ENCODE results near the gene NEDD4L.

Gene NEDD4L

DNA sequence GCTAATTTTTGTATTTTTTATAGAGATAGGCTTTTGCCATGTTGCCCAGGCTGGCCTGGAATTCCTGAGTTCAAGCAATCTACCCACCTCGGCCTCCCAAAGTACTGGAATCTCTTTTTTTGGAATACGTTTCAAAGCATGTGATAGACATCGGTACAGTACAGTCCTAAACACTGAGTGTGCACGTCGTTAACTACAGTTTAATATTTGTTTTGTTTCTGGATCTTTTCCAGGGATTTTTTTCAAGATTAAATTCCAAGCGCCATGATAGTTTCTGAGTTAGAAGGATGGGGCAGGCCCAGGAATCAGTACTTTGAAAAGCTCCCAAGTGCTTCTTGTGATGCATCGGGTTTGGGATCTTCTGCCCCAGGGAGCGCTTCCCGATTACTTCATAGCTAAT lies 33.3 kb downstream of the NEDD4L start (continued):
- TF ChIP-seq, protein P1, sequence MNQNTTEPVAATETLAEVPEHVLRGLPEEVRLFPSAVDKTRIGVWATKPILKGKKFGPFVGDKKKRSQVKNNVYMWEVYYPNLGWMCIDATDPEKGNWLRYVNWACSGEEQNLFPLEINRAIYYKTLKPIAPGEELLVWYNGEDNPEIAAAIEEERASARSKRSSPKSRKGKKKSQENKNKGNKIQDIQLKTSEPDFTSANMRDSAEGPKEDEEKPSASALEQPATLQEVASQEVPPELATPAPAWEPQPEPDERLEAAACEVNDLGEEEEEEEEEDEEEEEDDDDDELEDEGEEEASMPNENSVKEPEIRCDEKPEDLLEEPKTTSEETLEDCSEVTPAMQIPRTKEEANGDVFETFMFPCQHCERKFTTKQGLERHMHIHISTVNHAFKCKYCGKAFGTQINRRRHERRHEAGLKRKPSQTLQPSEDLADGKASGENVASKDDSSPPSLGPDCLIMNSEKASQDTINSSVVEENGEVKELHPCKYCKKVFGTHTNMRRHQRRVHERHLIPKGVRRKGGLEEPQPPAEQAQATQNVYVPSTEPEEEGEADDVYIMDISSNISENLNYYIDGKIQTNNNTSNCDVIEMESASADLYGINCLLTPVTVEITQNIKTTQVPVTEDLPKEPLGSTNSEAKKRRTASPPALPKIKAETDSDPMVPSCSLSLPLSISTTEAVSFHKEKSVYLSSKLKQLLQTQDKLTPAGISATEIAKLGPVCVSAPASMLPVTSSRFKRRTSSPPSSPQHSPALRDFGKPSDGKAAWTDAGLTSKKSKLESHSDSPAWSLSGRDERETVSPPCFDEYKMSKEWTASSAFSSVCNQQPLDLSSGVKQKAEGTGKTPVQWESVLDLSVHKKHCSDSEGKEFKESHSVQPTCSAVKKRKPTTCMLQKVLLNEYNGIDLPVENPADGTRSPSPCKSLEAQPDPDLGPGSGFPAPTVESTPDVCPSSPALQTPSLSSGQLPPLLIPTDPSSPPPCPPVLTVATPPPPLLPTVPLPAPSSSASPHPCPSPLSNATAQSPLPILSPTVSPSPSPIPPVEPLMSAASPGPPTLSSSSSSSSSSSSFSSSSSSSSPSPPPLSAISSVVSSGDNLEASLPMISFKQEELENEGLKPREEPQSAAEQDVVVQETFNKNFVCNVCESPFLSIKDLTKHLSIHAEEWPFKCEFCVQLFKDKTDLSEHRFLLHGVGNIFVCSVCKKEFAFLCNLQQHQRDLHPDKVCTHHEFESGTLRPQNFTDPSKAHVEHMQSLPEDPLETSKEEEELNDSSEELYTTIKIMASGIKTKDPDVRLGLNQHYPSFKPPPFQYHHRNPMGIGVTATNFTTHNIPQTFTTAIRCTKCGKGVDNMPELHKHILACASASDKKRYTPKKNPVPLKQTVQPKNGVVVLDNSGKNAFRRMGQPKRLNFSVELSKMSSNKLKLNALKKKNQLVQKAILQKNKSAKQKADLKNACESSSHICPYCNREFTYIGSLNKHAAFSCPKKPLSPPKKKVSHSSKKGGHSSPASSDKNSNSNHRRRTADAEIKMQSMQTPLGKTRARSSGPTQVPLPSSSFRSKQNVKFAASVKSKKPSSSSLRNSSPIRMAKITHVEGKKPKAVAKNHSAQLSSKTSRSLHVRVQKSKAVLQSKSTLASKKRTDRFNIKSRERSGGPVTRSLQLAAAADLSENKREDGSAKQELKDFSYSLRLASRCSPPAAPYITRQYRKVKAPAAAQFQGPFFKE (tag by site-specific recombination; IDR thresholded peaks at IDR 0.05; ENCODE audit: borderline replicate concordance): no peak
- TF ChIP-seq OSR2 (tag by site-specific recombination; IDR thresholded peaks at IDR 0.05) (no peak), ZNF830 (tag by site-specific recombination; IDR thresholded peaks at IDR 0.05; ENCODE audit: low read depth) (no peak), WT1 (tag by site-specific recombination; IDR thresholded peaks at IDR 0.05) (no peak), ZNF324 (tag by site-specific recombination; IDR thresholded peaks at IDR 0.05) (no peak), ZNF677 (tag by site-specific recombination; IDR thresholded peaks at IDR 0.05) (no peak), MYNN (tag by site-specific recombination; IDR thresholded peaks at IDR 0.05; ENCODE audit: borderline replicate concordance) (no peak), ZFP3 (tag by site-specific recombination; IDR thresholded peaks at IDR 0.05; ENCODE audit: low read depth) (no peak), ZBTB20 (tag by site-specific recombination; IDR thresholded peaks at IDR 0.05) (no peak)
- TF ChIP-seq, protein P2, sequence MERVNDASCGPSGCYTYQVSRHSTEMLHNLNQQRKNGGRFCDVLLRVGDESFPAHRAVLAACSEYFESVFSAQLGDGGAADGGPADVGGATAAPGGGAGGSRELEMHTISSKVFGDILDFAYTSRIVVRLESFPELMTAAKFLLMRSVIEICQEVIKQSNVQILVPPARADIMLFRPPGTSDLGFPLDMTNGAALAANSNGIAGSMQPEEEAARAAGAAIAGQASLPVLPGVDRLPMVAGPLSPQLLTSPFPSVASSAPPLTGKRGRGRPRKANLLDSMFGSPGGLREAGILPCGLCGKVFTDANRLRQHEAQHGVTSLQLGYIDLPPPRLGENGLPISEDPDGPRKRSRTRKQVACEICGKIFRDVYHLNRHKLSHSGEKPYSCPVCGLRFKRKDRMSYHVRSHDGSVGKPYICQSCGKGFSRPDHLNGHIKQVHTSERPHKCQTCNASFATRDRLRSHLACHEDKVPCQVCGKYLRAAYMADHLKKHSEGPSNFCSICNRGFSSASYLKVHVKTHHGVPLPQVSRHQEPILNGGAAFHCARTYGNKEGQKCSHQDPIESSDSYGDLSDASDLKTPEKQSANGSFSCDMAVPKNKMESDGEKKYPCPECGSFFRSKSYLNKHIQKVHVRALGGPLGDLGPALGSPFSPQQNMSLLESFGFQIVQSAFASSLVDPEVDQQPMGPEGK (tag by site-specific recombination; IDR thresholded peaks at IDR 0.05): no peak
- TF ChIP-seq, protein P3, sequence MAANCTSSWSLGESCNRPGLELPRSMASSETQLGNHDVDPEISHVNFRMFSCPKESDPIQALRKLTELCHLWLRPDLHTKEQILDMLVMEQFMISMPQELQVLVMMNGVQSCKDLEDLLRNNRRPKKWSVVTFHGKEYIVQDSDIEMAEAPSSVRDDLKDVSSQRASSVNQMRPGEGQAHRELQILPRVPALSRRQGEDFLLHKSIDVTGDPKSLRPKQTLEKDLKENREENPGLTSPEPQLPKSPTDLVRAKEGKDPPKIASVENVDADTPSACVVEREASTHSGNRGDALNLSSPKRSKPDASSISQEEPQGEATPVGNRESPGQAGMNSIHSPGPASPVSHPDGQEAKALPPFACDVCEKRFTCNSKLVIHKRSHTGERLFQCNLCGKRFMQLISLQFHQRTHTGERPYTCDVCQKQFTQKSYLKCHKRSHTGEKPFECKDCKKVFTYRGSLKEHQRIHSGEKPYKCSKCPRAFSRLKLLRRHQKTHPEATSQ (tag by site-specific recombination; IDR thresholded peaks at IDR 0.05): no peak
- TF ChIP-seq, protein P4, sequence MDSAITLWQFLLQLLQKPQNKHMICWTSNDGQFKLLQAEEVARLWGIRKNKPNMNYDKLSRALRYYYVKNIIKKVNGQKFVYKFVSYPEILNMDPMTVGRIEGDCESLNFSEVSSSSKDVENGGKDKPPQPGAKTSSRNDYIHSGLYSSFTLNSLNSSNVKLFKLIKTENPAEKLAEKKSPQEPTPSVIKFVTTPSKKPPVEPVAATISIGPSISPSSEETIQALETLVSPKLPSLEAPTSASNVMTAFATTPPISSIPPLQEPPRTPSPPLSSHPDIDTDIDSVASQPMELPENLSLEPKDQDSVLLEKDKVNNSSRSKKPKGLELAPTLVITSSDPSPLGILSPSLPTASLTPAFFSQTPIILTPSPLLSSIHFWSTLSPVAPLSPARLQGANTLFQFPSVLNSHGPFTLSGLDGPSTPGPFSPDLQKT (IDR thresholded peaks at IDR 0.05; ENCODE audit: borderline replicate concordance, low read depth, low read length): no peak

DNA sequence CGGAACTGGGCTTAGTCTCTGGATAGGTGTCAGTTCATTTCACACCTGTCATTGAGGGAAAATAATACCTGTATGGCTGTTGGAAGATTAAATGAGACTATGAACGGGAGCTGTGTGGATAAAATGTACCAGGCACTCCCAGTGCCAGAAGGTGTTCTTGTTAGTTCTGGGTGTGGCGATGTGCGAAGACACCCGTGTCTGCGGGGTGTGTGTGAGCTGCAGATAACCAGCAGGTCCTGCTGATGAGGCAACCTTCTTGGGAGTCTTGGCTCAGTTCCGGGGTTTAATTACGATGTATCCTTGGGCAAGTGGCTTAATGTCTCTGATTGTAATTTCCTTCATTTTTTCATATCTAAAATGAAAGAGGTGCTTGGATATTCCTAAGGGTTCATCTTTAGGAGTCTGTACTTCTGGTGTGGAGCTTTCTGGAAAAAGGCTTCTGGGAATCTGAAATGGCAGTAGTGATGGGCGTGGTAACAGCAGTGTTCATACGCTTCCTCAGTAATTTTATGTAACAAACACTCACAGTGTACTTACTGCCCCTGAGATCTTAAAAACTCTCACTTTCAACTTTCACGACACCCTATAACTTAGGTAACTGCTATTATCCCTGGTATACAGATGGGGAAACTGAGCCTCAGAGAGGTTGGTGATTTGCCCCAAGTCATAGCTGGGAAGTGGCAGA lies 35.0 kb downstream of the NEDD4L start:
- CTCF ChIA-PET: interaction anchor here (0.6 to 1.0 kb wide), 4 partner anchors 12 to 43 kb away, joined by 3 to 6 read pairs (median 3); partner anchors contain the start of gene NEDD4L
- H3K4me3 ChIP-seq (ENCODE audit: low read depth, low read length): no peak overlapping the region
- peaks cover 6% of the 10 kb centered on the region for H3K4me1 ChIP-seq (ENCODE audit: control insufficient read depth, insufficient read depth, low read length)
- POLR2A ChIA-PET: no interaction called here
- TF ChIP-seq PRDM1 (tag by site-specific recombination; IDR thresholded peaks at IDR 0.05) (peak; percentile 26; the same call in 1 of the 2 replicates), ZFP69B (tag by site-specific recombination; IDR thresholded peaks at IDR 0.05) (no peak)
- no peak overlapping the region for H3K27ac ChIP-seq (ENCODE audit: extremely low read depth, low read depth, low read length)
- H3K9me3 ChIP-seq (ENCODE audit: control insufficient read depth, insufficient read depth, low read depth, low read length): no peaks in the 10 kb centered on the region
- no peaks in the 10 kb centered on the region for H3K36me3 ChIP-seq (ENCODE audit: control insufficient read depth in 2 of 2, insufficient read depth in 1 of 2, low read length in 2 of 2)
